ENCODE data around the gene TRPC6.
"Not testable (repeated sequence)": the region's sequence is repeated elsewhere in the genome, so short reads cannot be mapped to it uniquely, and the experiment has no call there.

TRPC6 gene

GRCh38 chr11:101476191-101476590 is 107.6 kb downstream of the TRPC6 start:
- no peak for TF ChIP-seq CTCF (IDR thresholded peaks at IDR 0.05; ENCODE audit: extremely low read depth, missing control alignments)
- no peak for DNase-seq (ENCODE audit: low spot score)

DNA sequence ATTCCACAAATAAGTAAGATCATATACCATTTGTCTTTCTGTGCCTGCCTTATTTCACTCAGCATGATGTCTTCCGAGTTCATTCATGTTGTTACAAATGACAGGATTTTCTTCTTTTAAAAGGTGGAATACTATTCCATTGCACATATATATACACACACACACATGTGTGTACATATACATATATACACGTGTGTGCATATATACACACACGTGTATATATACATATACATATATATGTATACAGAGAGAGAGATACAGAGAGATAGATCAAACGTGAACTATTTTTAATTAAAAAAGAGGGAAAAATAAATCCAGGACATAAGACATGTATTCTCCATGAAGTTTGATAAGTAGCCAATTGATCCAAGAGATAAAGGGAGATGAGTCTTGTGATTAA is 108.1 kb downstream of the TRPC6 start:
- TF ChIP-seq CTCF (IDR thresholded peaks at IDR 0.05; ENCODE audit: extremely low read depth, missing control alignments), result no peak

GRCh38 chr11:101474666-101475065 is 109.1 kb downstream of the TRPC6 start:
- no peak for DNase-seq (ENCODE audit: low spot score)
- no peak for TF ChIP-seq CTCF (IDR thresholded peaks at IDR 0.05; ENCODE audit: extremely low read depth, missing control alignments)

More for the DNA sequence above, 108.1 kb downstream of the TRPC6 start:
- DNase-seq (ENCODE audit: low spot score), result no peak

DNA sequence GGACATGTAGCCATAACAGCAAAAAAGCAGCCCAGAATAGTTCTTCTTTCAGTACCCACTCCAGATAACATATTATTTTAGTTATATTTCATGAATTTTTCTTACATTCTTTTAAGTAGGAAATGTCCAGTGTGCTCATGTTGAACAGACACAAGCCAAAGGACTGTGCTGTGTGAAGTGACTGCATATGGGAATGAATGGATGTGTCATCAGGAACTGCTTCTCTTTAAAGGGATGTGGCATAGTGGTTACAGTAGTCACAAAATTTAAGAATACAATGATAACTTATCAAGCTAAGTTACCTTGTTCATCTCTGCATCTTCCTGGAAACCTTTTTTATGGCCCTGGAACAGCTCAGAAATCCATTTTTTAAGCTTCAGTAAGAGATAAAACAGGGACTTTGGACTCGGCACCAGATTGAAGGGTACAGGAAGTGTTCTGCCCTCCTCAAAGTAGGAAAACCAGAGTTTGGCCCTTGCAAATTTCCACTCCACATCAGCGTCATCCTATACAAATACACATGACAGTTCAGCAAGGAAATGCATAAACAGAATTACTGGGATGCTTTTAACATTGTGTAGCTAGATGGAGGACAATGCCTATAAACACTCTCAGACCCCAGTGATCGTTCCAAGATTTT is 112.8 kb downstream of the TRPC6 start:
- no peak for DNase-seq (ENCODE audit: low spot score)

DNA sequence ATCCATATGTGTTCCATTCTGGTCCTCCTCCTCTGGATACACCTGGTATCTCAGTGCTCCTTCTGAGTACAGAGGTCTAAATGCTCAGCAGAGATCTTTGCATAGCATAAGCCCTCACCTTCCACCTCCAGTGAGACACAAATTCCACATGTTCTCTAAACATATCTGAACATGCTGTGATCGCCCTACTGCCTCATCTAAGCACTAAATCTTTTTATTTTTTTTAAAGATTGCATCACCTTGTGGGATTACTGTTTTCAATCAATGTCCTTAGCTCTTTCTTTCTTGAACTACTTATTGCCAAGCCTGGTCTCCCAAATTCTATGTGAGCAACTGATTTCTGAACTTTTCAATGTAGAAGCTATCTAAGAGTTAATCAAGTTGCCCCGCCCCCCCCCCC is 113.4 kb downstream of the TRPC6 start:
- no peak for DNase-seq (ENCODE audit: low spot score)
- no peak for TF ChIP-seq CTCF (IDR thresholded peaks at IDR 0.05; ENCODE audit: extremely low read depth, missing control alignments)

More for the DNA sequence above, 112.8 kb downstream of the TRPC6 start:
- TF ChIP-seq CTCF (IDR thresholded peaks at IDR 0.05; ENCODE audit: extremely low read depth, missing control alignments), result no peak

DNA sequence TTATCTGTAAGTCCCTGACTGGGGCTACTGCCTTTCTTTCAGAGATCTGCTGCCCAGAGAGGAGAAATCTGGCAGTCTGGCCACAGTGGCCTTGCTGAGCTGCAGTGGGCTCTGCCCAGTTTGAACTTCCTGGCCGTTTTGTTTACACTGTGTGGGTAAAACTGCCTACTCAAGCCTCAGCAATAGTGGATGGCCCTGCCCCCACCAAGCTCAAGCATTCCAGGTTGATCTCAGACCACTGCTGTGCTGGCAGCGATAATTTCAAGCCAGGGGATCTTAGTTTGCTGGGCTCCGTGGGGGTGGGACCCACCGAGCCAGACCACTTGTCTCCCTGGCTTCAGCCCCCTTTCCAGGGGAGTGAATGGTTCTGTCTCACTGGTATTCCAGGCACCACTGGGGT is 117.5 kb downstream of the TRPC6 start:
- TF ChIP-seq CTCF (IDR thresholded peaks at IDR 0.05; ENCODE audit: extremely low read depth, missing control alignments), result no peak
- DNase-seq (ENCODE audit: low spot score), result no peak

DNA sequence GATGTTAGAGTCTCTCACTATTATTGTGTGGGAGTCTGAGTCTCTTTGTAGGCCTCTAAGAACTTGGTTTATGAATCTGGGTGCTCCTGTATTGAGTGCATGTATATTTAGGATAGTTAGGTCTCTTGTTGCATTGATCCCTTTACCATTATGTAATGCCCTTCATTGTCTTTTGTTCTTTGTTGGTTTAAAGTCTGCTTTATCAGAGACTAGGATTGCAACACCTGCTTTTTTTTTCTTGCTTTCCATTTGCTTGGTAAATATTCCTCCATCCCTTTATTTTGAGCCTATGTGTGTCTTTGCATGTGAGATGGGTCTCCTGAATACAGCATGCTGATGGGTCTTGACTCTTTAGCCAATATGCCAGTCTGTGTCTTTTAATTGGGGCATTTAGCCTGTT is 119.4 kb downstream of the TRPC6 start:
- DNase-seq (ENCODE audit: low spot score), result not testable (repeated sequence)

DNA sequence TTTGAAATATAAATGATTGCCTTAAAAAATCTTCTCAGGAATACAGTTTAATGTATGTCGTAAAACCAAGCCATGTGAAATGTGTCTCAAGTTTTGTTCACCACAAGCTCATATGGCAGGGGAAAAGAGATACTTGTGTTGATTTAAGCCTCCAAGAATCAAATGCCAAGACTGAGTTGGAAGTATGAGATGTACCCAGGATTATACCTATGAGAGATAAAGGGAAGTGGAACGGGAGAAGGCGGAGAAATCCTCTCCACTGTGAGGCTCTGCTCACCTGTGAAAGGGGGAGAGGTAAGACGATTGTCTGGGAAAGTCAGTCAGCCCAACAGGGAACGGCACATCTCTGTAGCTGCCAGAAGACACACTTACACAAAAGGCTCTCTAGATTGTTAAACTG is 124.8 kb downstream of the TRPC6 start:
- no peak for TF ChIP-seq CTCF (IDR thresholded peaks at IDR 0.05; ENCODE audit: extremely low read depth, missing control alignments)
- DNase-seq (ENCODE audit: low spot score), result no peak

Measured in GM20000 (cell line).